CD4-positive, alpha-beta T cell treated with Interleukin-15 for 1 hour (primary cell): ENCODE data around the gene SIM2.

Experiments used
- DNase-seq: peaks from one replicate; pipeline ENCODE4 v3.0.0-alpha.2; 2020

SIM2 gene

GRCh38 chr21:36741506-36741905, 42.6 kb downstream of the SIM2 start:
- no peak for DNase-seq

GRCh38 chr21:36743008-36743407, 44.1 kb downstream of the SIM2 start:
- DNase-seq, result no peak

GRCh38 chr21:36743446-36743845, 44.5 kb downstream of the SIM2 start:
- DNase-seq, result no peak

GRCh38 chr21:36744190-36744559, 45.3 kb downstream of the SIM2 start:
- no peak for DNase-seq

GRCh38 chr21:36744560-36745231, 45.8 kb downstream of the SIM2 start:
- no peak for DNase-seq

GRCh38 chr21:36745459-36745858, 46.5 kb downstream of the SIM2 start:
- DNase-seq, result no peak

GRCh38 chr21:36747041-36747814, 48.3 kb downstream of the SIM2 start:
- DNase-seq, result no peak

GRCh38 chr21:36747815-36748383, 49.0 kb downstream of the SIM2 start:
- no peak for DNase-seq

- DNase-seq, result no peak
Measured at GRCh38 chr21:36749935-36750575, 51.1 kb downstream of the SIM2 start.

- no peak for DNase-seq
Measured at GRCh38 chr21:36750576-36750959, 51.7 kb downstream of the SIM2 start.

- DNase-seq, result no peak
Measured at GRCh38 chr21:36751383-36751782, 52.5 kb downstream of the SIM2 start.

GRCh38 chr21:36753556-36753955, 54.6 kb downstream of the SIM2 start:
- DNase-seq, result no peak

- no peak for DNase-seq
Measured at GRCh38 chr21:36754241-36754898, 55.5 kb downstream of the SIM2 start.

- DNase-seq, result no peak
Measured at GRCh38 chr21:36756527-36756926, 57.6 kb downstream of the SIM2 start.

- no peak for DNase-seq
Measured at GRCh38 chr21:36757196-36757595, 58.3 kb downstream of the SIM2 start.

- DNase-seq, result no peak
Measured at GRCh38 chr21:36759348-36760083, 60.6 kb downstream of the SIM2 start.

GRCh38 chr21:36761685-36762084, 62.8 kb downstream of the SIM2 start:
- DNase-seq, result no peak

- DNase-seq, result no peak
Measured at GRCh38 chr21:36762642-36763041, 63.7 kb downstream of the SIM2 start.

- DNase-seq, result no peak
Measured at GRCh38 chr21:36763305-36763704, 64.4 kb downstream of the SIM2 start.

- no peak for DNase-seq
Measured at GRCh38 chr21:36765229-36765628, 66.3 kb downstream of the SIM2 start.

- DNase-seq, result no peak
Measured at GRCh38 chr21:36766511-36766910, 67.6 kb downstream of the SIM2 start.

- DNase-seq, result no peak
Measured at GRCh38 chr21:36767096-36767495, 68.2 kb downstream of the SIM2 start.

GRCh38 chr21:36768496-36768895, 69.6 kb downstream of the SIM2 start:
- no peak for DNase-seq
